Measurements from ENCODE around the gene ZNF823.
A peak's percentile ranks its signal among the peaks of the same experiment; 100 is the strongest.

ZNF823 gene

GRCh38 chr19:11738746-11739620 lies at the start of gene ZNF823 (continued):
- TF ChIP-seq ZNF404 (tag by site-specific recombination; IDR thresholded peaks at IDR 0.05): no peak
- no peak for TF ChIP-seq ZNF211 (tag by site-specific recombination; IDR thresholded peaks at IDR 0.05; ENCODE audit: low read depth)
- TF ChIP-seq, protein P1, sequence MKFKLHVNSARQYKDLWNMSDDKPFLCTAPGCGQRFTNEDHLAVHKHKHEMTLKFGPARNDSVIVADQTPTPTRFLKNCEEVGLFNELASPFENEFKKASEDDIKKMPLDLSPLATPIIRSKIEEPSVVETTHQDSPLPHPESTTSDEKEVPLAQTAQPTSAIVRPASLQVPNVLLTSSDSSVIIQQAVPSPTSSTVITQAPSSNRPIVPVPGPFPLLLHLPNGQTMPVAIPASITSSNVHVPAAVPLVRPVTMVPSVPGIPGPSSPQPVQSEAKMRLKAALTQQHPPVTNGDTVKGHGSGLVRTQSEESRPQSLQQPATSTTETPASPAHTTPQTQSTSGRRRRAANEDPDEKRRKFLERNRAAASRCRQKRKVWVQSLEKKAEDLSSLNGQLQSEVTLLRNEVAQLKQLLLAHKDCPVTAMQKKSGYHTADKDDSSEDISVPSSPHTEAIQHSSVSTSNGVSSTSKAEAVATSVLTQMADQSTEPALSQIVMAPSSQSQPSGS (tag by site-specific recombination; IDR thresholded peaks at IDR 0.05; ENCODE audit: low read depth): no peak
- TF ChIP-seq ZNF830 (tag by site-specific recombination; IDR thresholded peaks at IDR 0.05; ENCODE audit: low read depth): no peak
- TF ChIP-seq ZNF175 (tag by site-specific recombination; IDR thresholded peaks at IDR 0.05): no peak
- TF ChIP-seq, protein P2, sequence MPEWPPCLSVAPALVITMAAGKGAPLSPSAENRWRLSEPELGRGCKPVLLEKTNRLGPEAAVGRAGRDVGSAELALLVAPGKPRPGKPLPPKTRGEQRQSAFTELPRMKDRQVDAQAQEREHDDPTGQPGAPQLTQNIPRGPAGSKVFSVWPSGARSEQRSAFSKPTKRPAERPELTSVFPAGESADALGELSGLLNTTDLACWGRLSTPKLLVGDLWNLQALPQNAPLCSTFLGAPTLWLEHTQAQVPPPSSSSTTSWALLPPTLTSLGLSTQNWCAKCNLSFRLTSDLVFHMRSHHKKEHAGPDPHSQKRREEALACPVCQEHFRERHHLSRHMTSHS (tag by site-specific recombination; IDR thresholded peaks at IDR 0.05): no peak
- TF ChIP-seq ZNF280C (tag by site-specific recombination; IDR thresholded peaks at IDR 0.05): no peak
- TF ChIP-seq ZNF792 (tag by site-specific recombination; IDR thresholded peaks at IDR 0.05): 0 out of 2 replicates have a peak, but pooled peaks have one; percentile 68
- TF ChIP-seq ZNF571 (tag by site-specific recombination; IDR thresholded peaks at IDR 0.05): no peak
- no peak for TF ChIP-seq ZNF76 (tag by site-specific recombination; IDR thresholded peaks at IDR 0.05; ENCODE audit: borderline replicate concordance, low read depth)
- TF ChIP-seq ZNF416 (tag by site-specific recombination; IDR thresholded peaks at IDR 0.05): no peak
- TF ChIP-seq ZNF629 (tag by site-specific recombination; IDR thresholded peaks at IDR 0.05): peak; percentile 65
- TF ChIP-seq ZNF366 (tag by site-specific recombination; conservative IDR thresholded peaks at IDR 0.05): peak; percentile 58; the same call in 1 of the 2 replicates
- 0 out of 2 replicates have a peak, but pooled peaks have one; percentile 21 for TF ChIP-seq EGR2 (tag by site-specific recombination; IDR thresholded peaks at IDR 0.05; ENCODE audit: low read depth)
- no peak for TF ChIP-seq ZNF350 (tag by site-specific recombination; IDR thresholded peaks at IDR 0.05)
- no peak for TF ChIP-seq ZNF701 (tag by site-specific recombination; IDR thresholded peaks at IDR 0.05)
- TF ChIP-seq ZFP3 (tag by site-specific recombination; IDR thresholded peaks at IDR 0.05; ENCODE audit: low read depth): no peak
- TF ChIP-seq, protein P3, sequence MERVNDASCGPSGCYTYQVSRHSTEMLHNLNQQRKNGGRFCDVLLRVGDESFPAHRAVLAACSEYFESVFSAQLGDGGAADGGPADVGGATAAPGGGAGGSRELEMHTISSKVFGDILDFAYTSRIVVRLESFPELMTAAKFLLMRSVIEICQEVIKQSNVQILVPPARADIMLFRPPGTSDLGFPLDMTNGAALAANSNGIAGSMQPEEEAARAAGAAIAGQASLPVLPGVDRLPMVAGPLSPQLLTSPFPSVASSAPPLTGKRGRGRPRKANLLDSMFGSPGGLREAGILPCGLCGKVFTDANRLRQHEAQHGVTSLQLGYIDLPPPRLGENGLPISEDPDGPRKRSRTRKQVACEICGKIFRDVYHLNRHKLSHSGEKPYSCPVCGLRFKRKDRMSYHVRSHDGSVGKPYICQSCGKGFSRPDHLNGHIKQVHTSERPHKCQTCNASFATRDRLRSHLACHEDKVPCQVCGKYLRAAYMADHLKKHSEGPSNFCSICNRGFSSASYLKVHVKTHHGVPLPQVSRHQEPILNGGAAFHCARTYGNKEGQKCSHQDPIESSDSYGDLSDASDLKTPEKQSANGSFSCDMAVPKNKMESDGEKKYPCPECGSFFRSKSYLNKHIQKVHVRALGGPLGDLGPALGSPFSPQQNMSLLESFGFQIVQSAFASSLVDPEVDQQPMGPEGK (tag by site-specific recombination; IDR thresholded peaks at IDR 0.05): peak; percentile 79; the same call in 1 of the 2 replicates
- TF ChIP-seq KLF9 (tag by site-specific recombination; IDR thresholded peaks at IDR 0.05; ENCODE audit: low read depth): peak; percentile 43
- no peak for TF ChIP-seq ZNF791 (tag by site-specific recombination; IDR thresholded peaks at IDR 0.05)
- no peak for TF ChIP-seq ZFP37 (tag by site-specific recombination; IDR thresholded peaks at IDR 0.05)
- TF ChIP-seq GLI4 (tag by site-specific recombination; IDR thresholded peaks at IDR 0.05): no peak
- TF ChIP-seq ZNF677 (tag by site-specific recombination; IDR thresholded peaks at IDR 0.05): no peak
- TF ChIP-seq ZNF654 (tag by site-specific recombination; IDR thresholded peaks at IDR 0.05; ENCODE audit: low read depth): no peak
- no peak for TF ChIP-seq HOXD13 (CRISPR knock-in tag; IDR thresholded peaks at IDR 0.05; ENCODE audit: borderline replicate concordance)
- peak; percentile 66 for TF ChIP-seq ZBTB17 (tag by site-specific recombination; IDR thresholded peaks at IDR 0.05)
- TF ChIP-seq ZNF16 (tag by site-specific recombination; IDR thresholded peaks at IDR 0.05; ENCODE audit: low read depth): no peak
- TF ChIP-seq ZNF473 (tag by site-specific recombination; IDR thresholded peaks at IDR 0.05): no peak
- no peak for TF ChIP-seq ZNF558 (tag by site-specific recombination; IDR thresholded peaks at IDR 0.05)
- TF ChIP-seq, protein P4, sequence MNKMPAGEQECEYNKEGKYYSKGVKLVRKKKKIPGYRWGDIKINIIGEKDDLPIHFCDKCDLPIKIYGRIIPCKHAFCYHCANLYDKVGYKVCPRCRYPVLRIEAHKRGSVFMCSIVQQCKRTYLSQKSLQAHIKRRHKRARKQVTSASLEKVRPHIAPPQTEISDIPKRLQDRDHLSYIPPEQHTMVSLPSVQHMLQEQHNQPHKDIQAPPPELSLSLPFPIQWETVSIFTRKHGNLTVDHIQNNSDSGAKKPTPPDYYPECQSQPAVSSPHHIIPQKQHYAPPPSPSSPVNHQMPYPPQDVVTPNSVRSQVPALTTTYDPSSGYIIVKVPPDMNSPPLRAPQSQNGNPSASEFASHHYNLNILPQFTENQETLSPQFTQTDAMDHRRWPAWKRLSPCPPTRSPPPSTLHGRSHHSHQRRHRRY (tag by site-specific recombination; IDR thresholded peaks at IDR 0.05): no peak
- TF ChIP-seq PRDM6 (tag by site-specific recombination; IDR thresholded peaks at IDR 0.05): no peak

All from HEK293 (cell line).